GM19467 (cell line): ENCODE data around the gene SERPINI2.

Source experiments
- ATAC-seq: cut with Tn5 transposase; IDR thresholded peaks from one replicate; pipeline ENCODE4 v1.9.1; 2021; ENCODE audit warnings: mild to moderate bottlenecking, moderate library complexity; ENCODE audit not compliant: unreplicated experiment

SERPINI2 gene

GRCh38 chr3:167473863-167474262, at the start of gene SERPINI2:
Gene SERPINI2 (minus strand): TSS chr3:167474042. CDS start chr3:167471834, 2,208 bp downstream.
- ATAC-seq, result no peak

- no peak for ATAC-seq
Measured at GRCh38 chr3:167521006-167521355, 47.1 kb upstream of the SERPINI2 start.

- ATAC-seq, result no peak
Measured at GRCh38 chr3:167520266-167521005, 46.6 kb upstream of the SERPINI2 start.

GRCh38 chr3:167507954-167508353, 34.1 kb upstream of the SERPINI2 start:
- no peak for ATAC-seq

- no peak for ATAC-seq
Measured at GRCh38 chr3:167502401-167502800, 28.6 kb upstream of the SERPINI2 start.

GRCh38 chr3:167501941-167502340, 28.1 kb upstream of the SERPINI2 start:
- no peak for ATAC-seq

GRCh38 chr3:167497903-167498302, 24.1 kb upstream of the SERPINI2 start:
- ATAC-seq, result no peak

GRCh38 chr3:167493244-167493643, 19.4 kb upstream of the SERPINI2 start:
- ATAC-seq, result no peak

- ATAC-seq, result no peak
Measured at GRCh38 chr3:167491621-167492020, 17.8 kb upstream of the SERPINI2 start.

GRCh38 chr3:167489571-167489970, 15.7 kb upstream of the SERPINI2 start:
- ATAC-seq, result no peak

GRCh38 chr3:167487556-167487955, 13.7 kb upstream of the SERPINI2 start:
- ATAC-seq, result no peak

- ATAC-seq, result no peak
Measured at GRCh38 chr3:167484551-167484950, 10.7 kb upstream of the SERPINI2 start.

GRCh38 chr3:167483708-167484475, 10.1 kb upstream of the SERPINI2 start:
- ATAC-seq, result no peak

GRCh38 chr3:167481164-167481563, 7.3 kb upstream of the SERPINI2 start:
- ATAC-seq, result no peak

- no peak for ATAC-seq
Measured at GRCh38 chr3:167480748-167481147, 6.9 kb upstream of the SERPINI2 start.

- ATAC-seq, result no peak
Measured at GRCh38 chr3:167469381-167469780, 4.5 kb downstream of the SERPINI2 start.

- no peak for ATAC-seq
Measured at GRCh38 chr3:167467848-167468611, 5.8 kb downstream of the SERPINI2 start.

- ATAC-seq, result no peak
Measured at GRCh38 chr3:167466966-167467365, 6.9 kb downstream of the SERPINI2 start.

- no peak for ATAC-seq
Measured at GRCh38 chr3:167456157-167456799, 17.6 kb downstream of the SERPINI2 start.

- no peak for ATAC-seq
Measured at GRCh38 chr3:167453815-167454214, 20.0 kb downstream of the SERPINI2 start.

- no peak for ATAC-seq
Measured at GRCh38 chr3:167451282-167451681, 22.6 kb downstream of the SERPINI2 start.
